ENCODE data around the gene ADD2. TPM values are rescaled to one million over a fixed set of nuclear protein-coding genes. Genes with fewer than 3 reads are reported as not detected.

The ADD2 gene
- total RNA-seq, 1 donor from 2014 or later, result 10.2 TPM

- no peak for TF ChIP-seq CTCF (IDR thresholded peaks at IDR 0.05)
Observed at GRCh38 chr2:70691497-70692140, 76.4 kb downstream of the ADD2 start.

GRCh38 chr2:70690846-70691245, 77.2 kb downstream of the ADD2 start:
- Histone ChIP-seq H3K4me1 (no peaks in the 10 kb centered on the region), H3K27ac (no peak overlapping the region), H3K36me3 (no peaks in the 10 kb centered on the region), H3K27me3 (no peaks in the 10 kb centered on the region), H3K4me3 (no peak overlapping the region), H3K9me3 (no peaks in the 10 kb centered on the region)
- peak in 1 of 2 donors; percentile 11 for DNase-seq (ENCODE audit: low spot score in 2 of 2)
- intact Hi-C loops (cut with DNase I), result no loop called here
- no peak for TF ChIP-seq CTCF (IDR thresholded peaks at IDR 0.05)

More at GRCh38 chr2:70691497-70692140, 76.4 kb downstream of the ADD2 start:
- intact Hi-C loops (cut with DNase I), result no loop called here
- no peaks in the 10 kb centered on the region for H3K9me3 ChIP-seq
- DNase-seq (ENCODE audit: low spot score in 2 of 2), result no peak
- no peaks in the 10 kb centered on the region for H3K4me1 ChIP-seq
- H3K27me3 ChIP-seq, result no peaks in the 10 kb centered on the region
- H3K36me3 ChIP-seq, result no peaks in the 10 kb centered on the region
- no peak overlapping the region for H3K27ac ChIP-seq
- no peak overlapping the region for H3K4me3 ChIP-seq

- no peaks in the 10 kb centered on the region for H3K9me3 ChIP-seq
- H3K4me1 ChIP-seq, result no peaks in the 10 kb centered on the region
- intact Hi-C loops (cut with DNase I), result no loop called here
- no peak for TF ChIP-seq CTCF (IDR thresholded peaks at IDR 0.05)
- no peaks in the 10 kb centered on the region for H3K36me3 ChIP-seq
- peak in 1 of 2 donors; percentile 15 for DNase-seq (ENCODE audit: low spot score in 2 of 2)
- no peaks in the 10 kb centered on the region for H3K27me3 ChIP-seq
- H3K27ac ChIP-seq, result no peak overlapping the region
- H3K4me3 ChIP-seq, result no peak overlapping the region
Observed at GRCh38 chr2:70688427-70688826, 79.6 kb downstream of the ADD2 start.

GRCh38 chr2:70687461-70687795, 80.6 kb downstream of the ADD2 start:
- TF ChIP-seq CTCF (IDR thresholded peaks at IDR 0.05), result no peak
- intact Hi-C loops (cut with DNase I), result no loop called here
- peak in 1 of 2 donors; percentile 11 for DNase-seq (ENCODE audit: low spot score in 2 of 2)

GRCh38 chr2:70686577-70687460, 81.2 kb downstream of the ADD2 start:
- H3K9me3 ChIP-seq, result no peaks in the 10 kb centered on the region
- intact Hi-C loops (cut with DNase I), result no loop called here
- H3K36me3 ChIP-seq, result no peaks in the 10 kb centered on the region
- no peaks in the 10 kb centered on the region for H3K27me3 ChIP-seq
- no peak overlapping the region for H3K27ac ChIP-seq
- peak in 1 of 2 donors; percentile 59 for DNase-seq (ENCODE audit: low spot score in 2 of 2)
- TF ChIP-seq CTCF (IDR thresholded peaks at IDR 0.05), result no peak
- H3K4me1 ChIP-seq, result no peaks in the 10 kb centered on the region
- no peak overlapping the region for H3K4me3 ChIP-seq

More at GRCh38 chr2:70687461-70687795, 80.6 kb downstream of the ADD2 start:
- Histone ChIP-seq H3K4me3 (no peak overlapping the region), H3K4me1 (no peaks in the 10 kb centered on the region), H3K27ac (no peak overlapping the region), H3K27me3 (no peaks in the 10 kb centered on the region), H3K36me3 (no peaks in the 10 kb centered on the region), H3K9me3 (no peaks in the 10 kb centered on the region)
